K562 (cell line): ENCODE results near the gene VDAC2. TPM values are rescaled to one million over a fixed set of nuclear protein-coding genes. Genes with fewer than 3 reads are reported as not detected.
A peak's percentile ranks its signal among the peaks of the same experiment; 100 is the strongest.

Experiments used
- ARID1B ChIP-seq: fragments of 450-650 bp; IDR thresholded peaks from 2 replicates; pipeline ENCODE4 v1.6.1; 2016; ENCODE audit warnings: antibody characterized with exemption, mild to moderate bottlenecking, inconsistent platforms
- ETV6 ChIP-seq, 3 experiments: fragments of 150-350 bp in 1 of 3; sonication (generic) in 1 of 3; formaldehyde crosslinking in 1 of 3; IDR thresholded peaks; 2 replicates each; pipeline versions ENCODE4 v1.6.1 to v1.8.0; 2014 to 2022; ENCODE audit warnings: borderline replicate concordance in 2 of 3, low read depth in 2 of 3, antibody characterized with exemption in 1 of 3, low read length in 1 of 3, mild to moderate bottlenecking in 1 of 3, missing genetic modification reagents in 1 of 3
- FOXA3 ChIP-seq, 2 experiments: fragments of 450-650 bp in 1 of 2; sonication (generic) in 1 of 2; formaldehyde crosslinking; IDR thresholded peaks in 1 of 2; conservative IDR thresholded peaks in 1 of 2; 2 replicates each; pipeline versions ENCODE4 v1.4.0 to v1.8.0; 2020 to 2022; ENCODE audit warnings: mild to moderate bottlenecking in 2 of 2, missing genetic modification reagents in 1 of 2
- KDM5B ChIP-seq: fragments of 200-600 bp; sonication (generic); IDR thresholded peaks from 2 replicates; pipeline ENCODE4 v1.6.1; 2012; ENCODE audit warnings: low read depth, mild to moderate bottlenecking, moderate library complexity, low read length, control low read depth, inconsistent platforms; ENCODE audit not compliant: insufficient replicate concordance
- PTBP1 ChIP-seq: fragments of 200-400 bp; formaldehyde crosslinking; IDR thresholded peaks from 2 replicates; pipeline ENCODE4 v1.6.1; 2017; ENCODE audit warnings: low read depth, low read length
- RBBP5 ChIP-seq: fragments of 200-600 bp; sonication (generic); IDR thresholded peaks from 2 replicates; pipeline ENCODE4 v1.6.1; 2012; ENCODE audit warnings: borderline replicate concordance, mild to moderate bottlenecking, low read length, control low read depth, inconsistent platforms; ENCODE audit not compliant: insufficient read depth, poor library complexity, severe bottlenecking
- ZNF197 ChIP-seq: fragments of 200-800 bp; sonication (Bioruptor generic); IDR thresholded peaks from 2 replicates; pipeline ENCODE4 v1.6.1; 2016; ENCODE audit warnings: low read depth, missing genetic modification characterization, missing compliant biosample characterization
- polyA plus RNA-seq, 8 experiments: library from polyadenylated mRNA; depleted of rRNA in 4 of 8; stranded (reverse) in 5 of 8; unstranded in 3 of 8; fragments of >200 nt; fragmentation: Nextera tagmentation in 2 of 8; fragmentation: Illumina TruSeq in 1 of 8; extraction: Ambion mirVana in 2 of 8; extraction: Trizol in 1 of 8; gene quantifications; 2 replicates each; pipeline versions ENCODE4 v1.2.1 to v1.2.3, GENCODE V29; 2011 to 2014; ENCODE audit warnings: inconsistent platforms in 1 of 8, missing spikeins in 1 of 8
- total RNA-seq, 7 experiments: library from RNA; depleted of rRNA in 6 of 7; stranded (reverse); fragments of >200 nt in 6 of 7; fragmentation: Illumina TruSeq in 2 of 7; extraction: Trizol in 2 of 7; gene quantifications; 2 replicates each; pipeline versions ENCODE4 v1.2.1 to v1.2.3, GENCODE V29; 2011 to 2021; ENCODE audit warnings: low replicate concordance in 1 of 7
- TF ChIP-seq, protein P1 (sequence below), 2 experiments: fragments of 450-650 bp; formaldehyde crosslinking in 1 of 2; IDR thresholded peaks; 2 replicates each; pipeline versions ENCODE4 v1.4.0 to v1.6.1; 2014 to 2020; ENCODE audit warnings: mild to moderate bottlenecking in 2 of 2, borderline replicate concordance in 1 of 2, low read depth in 1 of 2
- TF ChIP-seq, protein P2 (sequence below), 2 experiments: IDR thresholded peaks; 2 replicates each; pipeline ENCODE4 v1.6.1; 2011; ENCODE audit warnings: borderline replicate concordance in 1 of 2, control low read depth in 1 of 2, low read depth in 1 of 2, low read length in 1 of 2, mild to moderate bottlenecking in 1 of 2, mixed read lengths in 1 of 2, moderate library complexity in 1 of 2; ENCODE audit not compliant: insufficient read depth in 1 of 2, insufficient read length in 1 of 2, poor library complexity in 1 of 2, severe bottlenecking in 1 of 2; ENCODE audit errors: extremely low read depth in 1 of 2
- TF ChIP-seq, protein P3 (sequence below), 2 experiments: IDR thresholded peaks in 1 of 2; conservative IDR thresholded peaks in 1 of 2; 2 replicates each; pipeline ENCODE4 v1.6.1; 2016; ENCODE audit warnings: low read depth in 2 of 2, mild to moderate bottlenecking in 1 of 2, missing compliant biosample characterization in 1 of 2, missing genetic modification characterization in 1 of 2, moderate library complexity in 1 of 2

VDAC2 gene
- total and polyA plus RNA-seq, 9 of the 15 experiments (the other 6 are each of a cell fraction or from before 2014, with no cell fraction given) = 139 to 450 (median 250) TPM

DNA sequence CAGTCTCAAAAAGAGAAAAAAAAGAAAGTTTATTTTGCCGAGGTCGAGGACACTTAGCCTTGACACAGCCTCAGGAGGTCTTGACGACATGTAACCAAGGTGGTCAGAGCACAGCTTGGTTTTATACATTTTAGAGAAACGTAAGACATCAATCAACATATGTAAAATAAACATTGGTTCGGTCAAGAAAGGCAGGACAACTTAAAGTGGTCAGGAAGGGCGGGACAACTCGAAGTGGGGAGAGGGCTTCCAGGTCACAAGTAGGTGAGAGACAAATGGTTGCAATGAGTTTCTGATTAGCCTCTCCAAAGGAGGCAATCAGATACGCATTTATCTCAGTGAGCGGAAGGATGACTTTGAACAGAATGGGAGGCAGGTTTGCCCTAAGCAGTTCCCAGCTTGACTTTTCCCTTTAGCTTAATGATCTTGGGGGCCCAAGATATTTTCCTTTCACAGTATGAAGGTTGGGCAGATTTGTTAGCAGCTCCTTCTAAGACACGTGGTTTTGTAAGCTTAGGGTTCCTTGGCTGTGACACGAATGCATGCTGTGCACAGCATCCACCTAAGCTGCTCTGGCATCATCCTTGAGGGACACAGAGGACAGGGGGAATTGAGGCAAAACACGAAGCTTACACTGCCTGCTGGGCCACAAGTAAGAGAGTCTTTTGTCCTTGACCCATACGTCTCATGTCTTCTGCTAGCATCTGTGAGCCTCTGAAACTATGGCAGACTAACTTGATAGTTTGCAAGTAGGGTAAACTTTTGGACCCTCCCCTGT lies 3.3 kb upstream of the VDAC2 start (continued):
- TF ChIP-seq, protein P1, sequence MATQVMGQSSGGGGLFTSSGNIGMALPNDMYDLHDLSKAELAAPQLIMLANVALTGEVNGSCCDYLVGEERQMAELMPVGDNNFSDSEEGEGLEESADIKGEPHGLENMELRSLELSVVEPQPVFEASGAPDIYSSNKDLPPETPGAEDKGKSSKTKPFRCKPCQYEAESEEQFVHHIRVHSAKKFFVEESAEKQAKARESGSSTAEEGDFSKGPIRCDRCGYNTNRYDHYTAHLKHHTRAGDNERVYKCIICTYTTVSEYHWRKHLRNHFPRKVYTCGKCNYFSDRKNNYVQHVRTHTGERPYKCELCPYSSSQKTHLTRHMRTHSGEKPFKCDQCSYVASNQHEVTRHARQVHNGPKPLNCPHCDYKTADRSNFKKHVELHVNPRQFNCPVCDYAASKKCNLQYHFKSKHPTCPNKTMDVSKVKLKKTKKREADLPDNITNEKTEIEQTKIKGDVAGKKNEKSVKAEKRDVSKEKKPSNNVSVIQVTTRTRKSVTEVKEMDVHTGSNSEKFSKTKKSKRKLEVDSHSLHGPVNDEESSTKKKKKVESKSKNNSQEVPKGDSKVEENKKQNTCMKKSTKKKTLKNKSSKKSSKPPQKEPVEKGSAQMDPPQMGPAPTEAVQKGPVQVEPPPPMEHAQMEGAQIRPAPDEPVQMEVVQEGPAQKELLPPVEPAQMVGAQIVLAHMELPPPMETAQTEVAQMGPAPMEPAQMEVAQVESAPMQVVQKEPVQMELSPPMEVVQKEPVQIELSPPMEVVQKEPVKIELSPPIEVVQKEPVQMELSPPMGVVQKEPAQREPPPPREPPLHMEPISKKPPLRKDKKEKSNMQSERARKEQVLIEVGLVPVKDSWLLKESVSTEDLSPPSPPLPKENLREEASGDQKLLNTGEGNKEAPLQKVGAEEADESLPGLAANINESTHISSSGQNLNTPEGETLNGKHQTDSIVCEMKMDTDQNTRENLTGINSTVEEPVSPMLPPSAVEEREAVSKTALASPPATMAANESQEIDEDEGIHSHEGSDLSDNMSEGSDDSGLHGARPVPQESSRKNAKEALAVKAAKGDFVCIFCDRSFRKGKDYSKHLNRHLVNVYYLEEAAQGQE (IDR thresholded peaks at IDR 0.05; ENCODE audit: borderline replicate concordance) = no peak
- TF ChIP-seq, protein P1 (CRISPR knock-in tag; IDR thresholded peaks at IDR 0.05; ENCODE audit: low read depth) = no peak
- TF ChIP-seq ARID1B (0 out of 2 replicates have a peak, but pooled peaks have one; percentile 45), RBBP5 (no peak), ETV6 (IDR thresholded peaks at IDR 0.05; ENCODE audit: borderline replicate concordance in 1 of 2, low read depth in 2 of 2, low read length in 1 of 2) (no peak), ETV6 (CRISPR knock-in tag; IDR thresholded peaks at IDR 0.05; ENCODE audit: borderline replicate concordance) (no peak), PTBP1 (no peak), KDM5B (no peak), ZNF197 (CRISPR knock-in tag) (no peak), FOXA3 (CRISPR knock-in tag; conservative IDR thresholded peaks at IDR 0.05 in 1 of 2, IDR thresholded peaks at IDR 0.05 in 1 of 2) (no peak)
- TF ChIP-seq, protein P2, sequence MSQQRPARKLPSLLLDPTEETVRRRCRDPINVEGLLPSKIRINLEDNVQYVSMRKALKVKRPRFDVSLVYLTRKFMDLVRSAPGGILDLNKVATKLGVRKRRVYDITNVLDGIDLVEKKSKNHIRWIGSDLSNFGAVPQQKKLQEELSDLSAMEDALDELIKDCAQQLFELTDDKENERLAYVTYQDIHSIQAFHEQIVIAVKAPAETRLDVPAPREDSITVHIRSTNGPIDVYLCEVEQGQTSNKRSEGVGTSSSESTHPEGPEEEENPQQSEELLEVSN (IDR thresholded peaks at IDR 0.05; ENCODE audit: borderline replicate concordance in 1 of 2, extremely low read depth in 1 of 2, insufficient read depth in 1 of 2, insufficient read length in 1 of 2, low read depth in 1 of 2, low read length in 1 of 2, poor library complexity in 1 of 2, severe bottlenecking in 1 of 2) = peak in 1 of 2 experiments; percentile 31
- TF ChIP-seq, protein P3, sequence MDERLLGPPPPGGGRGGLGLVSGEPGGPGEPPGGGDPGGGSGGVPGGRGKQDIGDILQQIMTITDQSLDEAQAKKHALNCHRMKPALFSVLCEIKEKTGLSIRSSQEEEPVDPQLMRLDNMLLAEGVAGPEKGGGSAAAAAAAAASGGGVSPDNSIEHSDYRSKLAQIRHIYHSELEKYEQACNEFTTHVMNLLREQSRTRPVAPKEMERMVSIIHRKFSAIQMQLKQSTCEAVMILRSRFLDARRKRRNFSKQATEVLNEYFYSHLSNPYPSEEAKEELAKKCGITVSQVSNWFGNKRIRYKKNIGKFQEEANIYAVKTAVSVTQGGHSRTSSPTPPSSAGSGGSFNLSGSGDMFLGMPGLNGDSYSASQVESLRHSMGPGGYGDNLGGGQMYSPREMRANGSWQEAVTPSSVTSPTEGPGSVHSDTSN (CRISPR knock-in tag; IDR thresholded peaks at IDR 0.05; ENCODE audit: low read depth) = no peak
- TF ChIP-seq, protein P3 (tag; conservative IDR thresholded peaks at IDR 0.05; ENCODE audit: low read depth) = 0 out of 2 replicates have a peak, but pooled peaks have one; percentile 23
